T-helper 9 cell (primary cell): ENCODE results near the gene SERTM2.

Experiments used
- DNase-seq: peaks from one replicate; pipeline ENCODE4 v3.0.0-alpha.2; 2020

Gene SERTM2

DNA sequence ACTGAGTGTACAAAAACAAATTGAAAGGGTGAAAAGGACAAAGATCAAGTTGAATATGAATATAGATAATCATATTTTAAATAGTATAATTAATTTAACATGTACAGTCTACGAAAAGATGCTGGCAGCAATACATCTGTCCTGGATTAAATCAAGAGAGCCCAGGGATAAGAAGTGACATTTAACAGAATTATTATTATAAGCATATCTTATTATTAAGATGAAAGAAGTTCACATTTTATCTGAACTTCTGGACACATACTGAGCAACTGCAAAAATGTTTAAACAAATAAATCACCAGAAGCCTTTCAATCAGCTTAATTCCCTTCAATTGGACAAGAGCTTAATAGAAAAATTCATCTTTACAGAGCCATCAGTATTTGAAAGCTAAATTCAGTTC is 50.4 kb downstream of the SERTM2 start:
- no peak for DNase-seq

DNA sequence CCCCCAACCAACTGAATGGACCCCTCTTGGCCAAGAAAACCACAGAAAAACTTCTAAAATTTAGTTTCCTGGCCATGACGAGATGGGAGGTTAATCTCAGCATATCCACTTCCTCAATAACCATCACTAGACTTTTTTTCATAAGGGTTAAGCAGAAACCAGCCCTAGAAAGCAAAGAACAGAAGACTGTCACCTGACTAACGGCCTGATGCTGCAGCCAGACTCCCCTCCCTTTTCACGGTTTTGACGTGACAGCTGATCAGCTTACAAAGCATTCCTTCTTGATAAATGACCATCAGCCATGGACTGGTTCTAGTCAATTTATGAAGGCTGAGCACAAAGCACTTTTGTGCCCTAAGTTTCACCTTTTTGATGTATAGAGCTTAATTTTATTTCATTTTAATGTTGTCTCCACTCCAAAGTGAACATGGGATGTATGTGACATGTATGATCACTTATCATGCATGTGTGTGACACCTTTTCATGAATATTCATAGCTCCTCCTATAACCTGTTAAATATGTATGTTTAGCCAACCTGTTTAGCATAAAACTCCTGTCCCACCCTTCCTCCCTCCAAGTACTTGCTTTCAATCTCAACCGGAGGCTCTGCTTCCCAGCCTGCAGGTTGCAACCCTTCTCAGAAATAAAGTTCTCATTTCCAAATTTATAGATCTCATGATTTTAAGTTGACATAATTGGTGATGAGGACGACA is 56.3 kb downstream of the SERTM2 start:
- no peak for DNase-seq

DNA sequence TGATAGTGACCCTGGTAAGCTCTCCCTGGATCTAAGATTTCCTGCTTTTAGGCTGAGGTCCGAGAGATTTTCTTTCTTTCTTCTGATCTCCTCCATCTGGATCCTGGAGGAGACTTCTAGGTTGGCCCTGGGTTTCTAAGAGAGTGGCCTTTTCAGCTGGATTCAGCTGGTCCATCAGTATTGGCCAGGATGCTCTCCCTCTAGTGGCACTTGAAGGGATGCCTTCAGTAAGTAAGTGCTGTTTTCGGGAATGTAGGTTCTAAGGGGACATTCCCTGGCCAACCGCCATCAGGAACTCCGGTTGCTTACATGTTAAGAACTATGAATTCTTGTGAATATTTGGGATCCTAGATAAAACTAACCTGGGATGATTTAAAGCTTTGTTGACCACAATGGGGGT is 56.9 kb downstream of the SERTM2 start:
- no peak for DNase-seq

DNA sequence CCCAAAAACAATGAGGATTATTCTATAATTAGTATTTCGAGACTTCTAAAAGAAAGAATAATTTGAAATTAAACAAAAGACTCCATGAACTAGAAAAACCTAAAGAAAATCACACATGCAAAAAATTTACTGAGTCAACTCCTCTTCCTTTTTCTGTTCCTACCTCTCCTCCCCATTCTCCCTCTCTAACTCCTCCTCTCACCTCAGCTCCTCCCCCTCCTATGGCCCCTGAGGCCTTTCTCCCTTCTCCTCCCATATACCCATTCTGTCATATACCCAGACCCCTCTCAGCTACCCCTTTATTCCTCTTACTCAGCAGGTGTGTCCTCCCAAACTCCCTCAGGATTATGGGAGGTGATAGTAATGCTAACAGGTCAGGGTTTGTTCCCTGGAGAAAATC is 57.4 kb downstream of the SERTM2 start:
- DNase-seq = no peak
